Thyroid gland (tissue), 4 donors: ENCODE results near the gene ST7L. TPM values are rescaled to one million over a fixed set of nuclear protein-coding genes. Genes with fewer than 3 reads are reported as not detected.
A peak's percentile ranks its signal among the peaks of the same experiment; 100 is the strongest.
"Not testable (repeated sequence)": the region's sequence is repeated elsewhere in the genome, so short reads cannot be mapped to it uniquely, and the experiment has no call there.

Source experiments
- DNase-seq, 2 donors: peaks; one replicate each; pipeline ENCODE4 v3.0.0-alpha.2; 2019
- H3K27ac ChIP-seq, 3 donors: fragments of 200-600 bp; sonication (generic); 1 replicate in 2 of 3; 2 replicates in 1 of 3; pipeline ENCODE4 v1.5.1; 2016 to 2019; ENCODE audit warnings: mild to moderate bottlenecking in 1 of 3, moderate library complexity in 1 of 3
- H3K27me3 ChIP-seq: fragments of 200-600 bp; sonication (generic); one replicate; pipeline ENCODE4 v1.5.1; 2019
- H3K36me3 ChIP-seq, 2 donors: fragments of 200-600 bp; sonication (generic); one replicate each; pipeline ENCODE4 v1.5.1; 2016 to 2019
- H3K4me1 ChIP-seq, 2 donors: fragments of 200-600 bp; sonication (generic); one replicate each; pipeline ENCODE4 v1.5.1; 2017 to 2019
- H3K4me3 ChIP-seq, 3 donors: fragments of 200-600 bp; sonication (generic); replicated peaks in 1 of 3; 1 replicate in 2 of 3; 2 replicates in 1 of 3; pipeline ENCODE4 v1.5.1; 2016; ENCODE audit warnings: mild to moderate bottlenecking in 1 of 3
- H3K9me3 ChIP-seq: fragments of 200-600 bp; sonication (generic); one replicate; pipeline ENCODE4 v1.5.1; 2017
- POLR2A ChIP-seq, 2 donors: fragments of 450-650 bp; IDR thresholded peaks; one replicate each; pipeline ENCODE4 v1.6.1; 2017; ENCODE audit warnings: antibody characterized with exemption in 2 of 2, mild to moderate bottlenecking in 2 of 2, moderate library complexity in 1 of 2
- whole genome bisulfite sequencing, 2 donors: methylation state at CpG; one replicate each; pipeline ENCODE4 v1.1.5; 2017; 5-methylcytosine and 5-hydroxymethylcytosine counted together
- intact Hi-C: fragments of 100-400 bp; cut with DNase I; formaldehyde crosslinking; loops from one replicate; pipeline ENCODE4 v1.15.1; 2023
- total RNA-seq, 4 donors: library from RNA; depleted of rRNA; stranded (reverse); fragments of >200 nt; gene quantifications; one replicate each; pipeline ENCODE4 v1.2.3, GENCODE V29; 2016
- TF ChIP-seq, protein P1 (sequence below), 6 experiments: fragments of 200-600 bp in 3 of 6; fragments of 450-650 bp in 3 of 6; sonication (generic) in 3 of 6; IDR thresholded peaks; one replicate each; pipeline ENCODE4 v1.5.1; 2016 to 2019; ENCODE audit warnings: antibody characterized with exemption in 6 of 6, mild to moderate bottlenecking in 2 of 6, inconsistent platforms in 1 of 6, moderate library complexity in 1 of 6

The ST7L gene
- total RNA-seq, 4 donors from 2014 or later, result 27.3 to 46.4 (median 44.9) TPM

DNA sequence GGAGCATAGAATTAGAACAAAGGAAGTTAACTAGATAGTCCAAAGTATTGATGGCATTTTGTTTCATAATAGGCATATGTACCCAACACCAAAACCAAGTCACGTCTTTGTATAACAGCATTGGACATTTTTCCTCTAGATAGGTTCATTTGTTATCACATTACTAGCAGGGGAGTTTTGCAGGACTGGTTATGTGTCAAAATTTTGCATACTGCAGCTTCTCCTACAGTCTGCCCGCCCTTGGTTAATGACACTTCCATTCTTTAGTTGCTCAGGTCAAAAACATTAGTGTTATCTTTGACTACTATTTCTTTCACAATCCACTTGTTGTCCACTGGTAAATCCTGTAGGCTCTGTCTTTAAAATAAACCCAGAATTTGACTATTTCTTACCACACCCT lies 9.6 kb upstream of the ST7L start:
- Histone ChIP-seq H3K4me1 (peaks cover 19 to 30% of the 10 kb centered on the region in 2 donors), H3K27me3 (no peaks in the 10 kb centered on the region), H3K4me3 (no peak overlapping the region), H3K36me3 (no peaks in the 10 kb centered on the region), H3K9me3 (no peaks in the 10 kb centered on the region), H3K27ac (no peak overlapping the region)
- 88 to 90% methylated on average over 2 of the region's 2 CpGs for WGBS, 2 donors
- DNase-seq, result no peak
- no peak for TF ChIP-seq POLR2A (IDR thresholded peaks at IDR 0.05)
- TF ChIP-seq, protein P1, sequence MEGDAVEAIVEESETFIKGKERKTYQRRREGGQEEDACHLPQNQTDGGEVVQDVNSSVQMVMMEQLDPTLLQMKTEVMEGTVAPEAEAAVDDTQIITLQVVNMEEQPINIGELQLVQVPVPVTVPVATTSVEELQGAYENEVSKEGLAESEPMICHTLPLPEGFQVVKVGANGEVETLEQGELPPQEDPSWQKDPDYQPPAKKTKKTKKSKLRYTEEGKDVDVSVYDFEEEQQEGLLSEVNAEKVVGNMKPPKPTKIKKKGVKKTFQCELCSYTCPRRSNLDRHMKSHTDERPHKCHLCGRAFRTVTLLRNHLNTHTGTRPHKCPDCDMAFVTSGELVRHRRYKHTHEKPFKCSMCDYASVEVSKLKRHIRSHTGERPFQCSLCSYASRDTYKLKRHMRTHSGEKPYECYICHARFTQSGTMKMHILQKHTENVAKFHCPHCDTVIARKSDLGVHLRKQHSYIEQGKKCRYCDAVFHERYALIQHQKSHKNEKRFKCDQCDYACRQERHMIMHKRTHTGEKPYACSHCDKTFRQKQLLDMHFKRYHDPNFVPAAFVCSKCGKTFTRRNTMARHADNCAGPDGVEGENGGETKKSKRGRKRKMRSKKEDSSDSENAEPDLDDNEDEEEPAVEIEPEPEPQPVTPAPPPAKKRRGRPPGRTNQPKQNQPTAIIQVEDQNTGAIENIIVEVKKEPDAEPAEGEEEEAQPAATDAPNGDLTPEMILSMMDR (IDR thresholded peaks at IDR 0.05), result no peak
- intact Hi-C loops, result no loop called here

DNA sequence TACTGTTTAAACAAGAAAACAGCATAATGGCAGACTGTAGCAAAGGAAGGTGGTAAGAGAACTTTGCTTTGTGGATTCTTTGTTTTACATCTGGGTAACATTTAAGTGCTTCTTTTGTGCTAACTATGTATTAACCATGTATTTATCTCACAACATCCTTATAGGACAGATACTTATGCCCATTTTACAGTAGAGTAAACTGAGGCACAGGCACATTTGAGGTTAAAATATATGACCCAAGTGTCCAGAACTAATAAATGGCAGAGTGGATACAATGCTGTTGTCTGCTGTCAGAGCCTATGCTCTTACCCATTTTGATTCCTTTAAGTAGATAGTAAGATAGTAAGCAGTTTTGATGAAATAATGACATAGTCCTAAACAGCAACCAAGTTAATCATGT lies 7.9 kb upstream of the ST7L start:
- Histone ChIP-seq H3K4me3 (no peak overlapping the region), H3K9me3 (no peaks in the 10 kb centered on the region), H3K27me3 (no peaks in the 10 kb centered on the region), H3K4me1 (peaks cover 19 to 24% of the 10 kb centered on the region in 2 donors), H3K36me3 (no peaks in the 10 kb centered on the region), H3K27ac (no peak overlapping the region)
- no peak for TF ChIP-seq POLR2A (IDR thresholded peaks at IDR 0.05)
- TF ChIP-seq, protein P1 (IDR thresholded peaks at IDR 0.05), result no peak
- DNase-seq, result no peak
- intact Hi-C loops, result no loop called here

DNA sequence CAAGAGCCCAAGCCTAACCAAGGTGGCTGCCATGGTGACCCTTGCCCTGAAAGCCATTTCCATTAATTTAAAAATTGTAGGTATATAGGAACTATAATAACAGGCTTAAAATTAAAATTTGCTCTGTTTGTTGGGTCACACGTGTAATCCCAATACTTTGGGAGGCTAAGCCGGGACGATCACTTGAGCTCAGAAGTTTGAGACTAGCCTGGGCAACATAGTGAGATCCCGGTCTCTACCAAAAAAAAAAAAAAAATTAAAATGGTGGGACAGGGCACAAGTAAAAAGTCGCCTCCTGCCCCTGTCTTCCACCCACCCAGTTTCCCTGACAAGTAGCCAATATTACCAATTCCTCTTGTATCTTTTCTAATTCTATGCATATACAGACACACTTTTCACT lies 7.3 kb upstream of the ST7L start:
- no peak overlapping the region for H3K4me3 ChIP-seq
- no peaks in the 10 kb centered on the region for H3K9me3 ChIP-seq
- 95 to 98% methylated on average over 5 of the region's 5 CpGs for WGBS, 2 donors
- TF ChIP-seq, protein P1 (IDR thresholded peaks at IDR 0.05), result no peak
- TF ChIP-seq POLR2A (IDR thresholded peaks at IDR 0.05), result no peak
- H3K27me3 ChIP-seq, result no peaks in the 10 kb centered on the region
- intact Hi-C loops, result no loop called here
- no peak for DNase-seq
- H3K36me3 ChIP-seq, result no peaks in the 10 kb centered on the region
- H3K4me1 ChIP-seq, result peaks cover 19 to 31% of the 10 kb centered on the region in 2 donors
- no peak overlapping the region for H3K27ac ChIP-seq

DNA sequence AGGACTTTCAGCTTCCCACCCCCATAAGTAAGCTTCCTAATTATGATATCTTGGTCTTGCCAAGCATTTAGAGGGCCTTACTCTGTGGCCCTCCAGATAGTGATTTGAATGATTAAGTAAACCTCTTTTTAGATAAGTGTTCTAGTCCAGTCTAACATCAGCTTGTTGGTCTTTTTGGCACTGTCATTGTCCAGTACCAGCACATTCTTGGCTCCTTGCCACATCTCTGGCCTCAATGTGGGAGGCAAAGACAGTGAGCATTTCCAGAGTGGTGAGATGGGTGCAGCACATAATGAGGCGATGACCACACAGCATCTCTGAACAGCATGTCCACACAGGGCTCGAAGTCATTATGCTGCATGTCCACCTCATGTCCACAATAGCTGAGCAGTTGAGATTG lies 6.8 kb upstream of the ST7L start:
- TF ChIP-seq POLR2A (IDR thresholded peaks at IDR 0.05), result no peak
- TF ChIP-seq, protein P1 (IDR thresholded peaks at IDR 0.05), result no peak
- H3K9me3 ChIP-seq, result no peaks in the 10 kb centered on the region
- no peak overlapping the region for H3K27ac ChIP-seq
- 89 to 100% methylated on average over 2 of the region's 2 CpGs for WGBS, 2 donors
- intact Hi-C loops, result no loop called here
- peak; percentile 19 to 25 for DNase-seq
- H3K27me3 ChIP-seq, result no peaks in the 10 kb centered on the region
- H3K4me1 ChIP-seq, result peaks cover 23 to 36% of the 10 kb centered on the region in 2 donors
- no peak overlapping the region for H3K4me3 ChIP-seq
- H3K36me3 ChIP-seq, result no peaks in the 10 kb centered on the region

DNA sequence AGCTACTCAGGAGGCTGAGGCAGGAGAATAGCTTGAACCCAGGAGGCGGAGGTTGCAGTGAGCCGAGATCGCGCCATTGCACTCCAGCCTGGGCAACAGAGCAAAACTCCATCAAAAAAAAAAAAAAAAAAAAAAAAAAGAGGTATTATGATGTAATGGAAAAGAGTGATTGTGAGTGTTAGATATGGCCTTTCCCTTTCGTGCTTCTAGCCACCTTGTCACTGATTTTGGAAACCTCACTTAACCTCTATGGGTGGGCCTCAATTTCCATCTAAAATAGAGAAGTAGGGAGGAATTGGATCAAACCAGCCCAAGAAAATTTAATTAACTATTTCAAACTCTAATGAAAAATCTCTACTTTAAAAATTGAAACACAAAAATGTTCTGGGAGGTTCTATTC lies 5.6 kb upstream of the ST7L start:
- H3K9me3 ChIP-seq, H3K36me3 ChIP-seq, H3K4me3 ChIP-seq, H3K27ac ChIP-seq, H3K27me3 ChIP-seq, DNase-seq, intact Hi-C loops: not testable (repeated sequence)
- WGBS, 2 donors, result 92 to 94% methylated on average over 5 of the region's 5 CpGs
- peaks cover 25 to 38% of the 10 kb centered on the region in 2 donors for H3K4me1 ChIP-seq

DNA sequence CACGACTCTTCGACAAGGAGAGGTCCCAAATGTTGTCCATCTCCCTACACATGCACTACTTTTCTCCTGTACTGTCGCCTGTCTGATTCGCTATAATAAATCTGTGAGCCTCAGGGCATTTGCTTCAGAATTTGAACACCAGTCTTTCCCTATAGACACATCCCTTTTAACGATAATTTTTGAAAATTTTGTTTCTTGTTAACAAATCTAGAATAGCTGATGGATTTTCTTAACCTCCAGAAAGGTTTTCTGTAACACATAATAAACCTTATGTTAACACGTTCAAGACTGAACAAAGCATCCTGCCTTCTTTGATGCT lies 1.4 kb upstream of the ST7L start:
- Histone ChIP-seq H3K4me1 (peaks cover 18 to 32% of the 10 kb centered on the region in 2 donors), H3K27ac (peak overlapping the region; percentile 92 to 99 (median 98)), H3K27me3 (no peaks in the 10 kb centered on the region), H3K36me3 (peaks cover 4 to 5% of the 10 kb centered on the region in 2 donors), H3K9me3 (no peaks in the 10 kb centered on the region), H3K4me3 (peak overlapping the region in 2 of 3 donors; percentile 87 to 97)
- TF ChIP-seq POLR2A (IDR thresholded peaks at IDR 0.05), result no peak
- TF ChIP-seq, protein P1 (IDR thresholded peaks at IDR 0.05), result no peak
- DNase-seq, result no peak
- intact Hi-C loops, result no loop called here
- WGBS, 2 donors, result 2 to 3% methylated on average over 6 of the region's 6 CpGs
